Hepatocyte (in vitro differentiated cells): ENCODE data around the gene LRMDA. TPM values are rescaled to one million over a fixed set of nuclear protein-coding genes. Genes with fewer than 3 reads are reported as not detected.

Experiments
- DNase-seq: peaks from one replicate; pipeline ENCODE4 v3.0.0-alpha.2; 2016; ENCODE audit warnings: low spot score
- H2AFZ ChIP-seq: fragments of 200-600 bp; sonication (generic); 2 replicates; pipeline ENCODE4 v1.6.0; 2016; ENCODE audit warnings: antibody characterized with exemption, mild to moderate bottlenecking
- H3K27ac ChIP-seq: fragments of 200-600 bp; sonication (generic); 2 replicates; pipeline ENCODE4 v1.5.1; 2016; ENCODE audit warnings: mild to moderate bottlenecking
- H3K27me3 ChIP-seq: fragments of 200-600 bp; sonication (generic); 2 replicates; pipeline ENCODE4 v1.6.1; 2016
- H3K36me3 ChIP-seq: fragments of 200-600 bp; sonication (generic); replicated peaks from 2 replicates; pipeline ENCODE4 v1.5.1; 2016; ENCODE audit warnings: low read depth; ENCODE audit not compliant: insufficient read depth
- H3K4me1 ChIP-seq: fragments of 200-600 bp; sonication (generic); 2 replicates; pipeline ENCODE4 v1.5.1; 2016; ENCODE audit warnings: mild to moderate bottlenecking, moderate library complexity; ENCODE audit not compliant: insufficient read depth
- H3K4me2 ChIP-seq: fragments of 200-600 bp; sonication (generic); 2 replicates; pipeline ENCODE4 v1.6.0; 2016
- H3K4me3 ChIP-seq: fragments of 200-600 bp; sonication (generic); 2 replicates; pipeline ENCODE4 v1.5.1; 2016; ENCODE audit warnings: mild to moderate bottlenecking
- H3K79me2 ChIP-seq: fragments of 200-600 bp; sonication (generic); 2 replicates; pipeline ENCODE4 v1.6.0; 2017; ENCODE audit warnings: mild to moderate bottlenecking
- H3K9me2 ChIP-seq: fragments of 200-600 bp; sonication (generic); replicated peaks from 2 replicates; pipeline ENCODE4 v1.6.0; 2017; ENCODE audit warnings: mild to moderate bottlenecking; ENCODE audit not compliant: insufficient read depth
- H3K9me3 ChIP-seq: fragments of 200-600 bp; sonication (generic); 2 replicates; pipeline ENCODE4 v1.5.1; 2016; ENCODE audit warnings: low read depth, mild to moderate bottlenecking
- H4K20me1 ChIP-seq: fragments of 200-600 bp; sonication (generic); 2 replicates; pipeline ENCODE4 v1.6.0; 2016; ENCODE audit warnings: mild to moderate bottlenecking; ENCODE audit not compliant: insufficient read depth, poor library complexity, severe bottlenecking
- CTCF ChIP-seq: fragments of 200-600 bp; sonication (generic); IDR thresholded peaks from 2 replicates; pipeline ENCODE4 v1.5.1; 2016; ENCODE audit warnings: antibody characterized with exemption, mild to moderate bottlenecking; ENCODE audit not compliant: poor library complexity
- EZH2 ChIP-seq: fragments of 200-600 bp; sonication (generic); IDR thresholded peaks from 2 replicates; pipeline ENCODE4 v1.6.1; 2016; ENCODE audit warnings: antibody characterized with exemption, mild to moderate bottlenecking, borderline replicate concordance
- EZH2phosphoT487 ChIP-seq: fragments of 200-600 bp; sonication (generic); IDR thresholded peaks from one replicate; pipeline ENCODE4 v1.6.1; 2018; ENCODE audit warnings: antibody characterized with exemption, mild to moderate bottlenecking, low read depth, moderate library complexity; ENCODE audit not compliant: unreplicated experiment, severe bottlenecking
- WGBS: methylation state at CpG from one replicate; pipeline ENCODE4 v1.1.6; 2016; ENCODE audit warnings: low lambda C conversion rate; ENCODE audit errors: missing lambda C conversion rate; 5-methylcytosine and 5-hydroxymethylcytosine counted together
- polyA plus RNA-seq: library from polyadenylated mRNA; unstranded; fragments of >200 nt; fragmentation: Nextera tagmentation; extraction: Ambion mirVana; gene quantifications from 2 replicates; pipeline ENCODE4 v1.2.1, GENCODE V29; 2016
- total RNA-seq: library from RNA; depleted of rRNA; stranded (reverse); fragments of >200 nt; gene quantifications from 2 replicates; pipeline ENCODE4 v1.2.3, GENCODE V29; 2014

Gene LRMDA
- total and polyA plus RNA-seq, 2 experiments from 2014 or later, result 5.6 to 15.7 TPM

- no peak overlapping the region for H2AFZ ChIP-seq
- H3K9me3 ChIP-seq, result no peaks in the 10 kb centered on the region
- no peak overlapping the region for H3K27ac ChIP-seq
- H3K36me3 ChIP-seq, result no peaks in the 10 kb centered on the region
- H3K4me1 ChIP-seq, result no peaks in the 10 kb centered on the region
- H3K4me3 ChIP-seq, result no peak overlapping the region
- TF ChIP-seq EZH2phosphoT487 (no peak), CTCF (no peak), EZH2 (no peak)
- H3K79me2 ChIP-seq, result no peaks in the 10 kb centered on the region
- 71% methylated on average over 3 of the region's 3 CpGs for WGBS
- no peaks in the 10 kb centered on the region for H3K9me2 ChIP-seq
- no peaks in the 10 kb centered on the region for H4K20me1 ChIP-seq
- no peak for DNase-seq
- H3K4me2 ChIP-seq, result no peak overlapping the region
- no peaks in the 10 kb centered on the region for H3K27me3 ChIP-seq
These were observed 98.9 kb downstream of the LRMDA start for GRCh38 chr10:75530299-75530698.

GRCh38 chr10:75531571-75532031, 100.2 kb downstream of the LRMDA start:
- no peak overlapping the region for H3K4me3 ChIP-seq
- no peak overlapping the region for H2AFZ ChIP-seq
- no peaks in the 10 kb centered on the region for H3K9me3 ChIP-seq
- TF ChIP-seq EZH2 (no peak), CTCF (no peak), EZH2phosphoT487 (no peak)
- 93% methylated on average over 2 of the region's 2 CpGs for WGBS
- no peak overlapping the region for H3K4me2 ChIP-seq
- no peak overlapping the region for H3K27ac ChIP-seq
- H3K36me3 ChIP-seq, result no peaks in the 10 kb centered on the region
- no peaks in the 10 kb centered on the region for H3K79me2 ChIP-seq
- DNase-seq, result no peak
- no peaks in the 10 kb centered on the region for H4K20me1 ChIP-seq
- no peaks in the 10 kb centered on the region for H3K27me3 ChIP-seq
- no peaks in the 10 kb centered on the region for H3K9me2 ChIP-seq
- no peaks in the 10 kb centered on the region for H3K4me1 ChIP-seq

- DNase-seq, result no peak
- H2AFZ ChIP-seq, result no peak overlapping the region
- H3K4me3 ChIP-seq, result no peak overlapping the region
- 89% methylated on average over 3 of the region's 3 CpGs for WGBS
- H3K36me3 ChIP-seq, result no peaks in the 10 kb centered on the region
- H3K27me3 ChIP-seq, result no peaks in the 10 kb centered on the region
- no peaks in the 10 kb centered on the region for H3K4me1 ChIP-seq
- no peak overlapping the region for H3K27ac ChIP-seq
- H4K20me1 ChIP-seq, result no peaks in the 10 kb centered on the region
- H3K9me3 ChIP-seq, result no peaks in the 10 kb centered on the region
- TF ChIP-seq EZH2phosphoT487 (no peak), CTCF (no peak), EZH2 (no peak)
- no peaks in the 10 kb centered on the region for H3K9me2 ChIP-seq
- H3K79me2 ChIP-seq, result no peaks in the 10 kb centered on the region
- H3K4me2 ChIP-seq, result no peak overlapping the region
These were observed 101.0 kb downstream of the LRMDA start for GRCh38 chr10:75532253-75532924.
